SK-N-SH (cell line): ENCODE data around the gene EN2.

ENCODE experiments used
- EP300 ChIP-seq, 2 experiments: IDR thresholded peaks; 2 replicates each; pipeline versions ENCODE4 v1.4.0 to v1.6.1; 2012; ENCODE audit warnings: borderline replicate concordance in 1 of 2, low read depth in 1 of 2, low read length in 1 of 2
- EZH2phosphoT487 ChIP-seq: fragments of 200-600 bp; sonication (generic); IDR thresholded peaks from 2 replicates; pipeline ENCODE4 v1.6.1; 2017; ENCODE audit warnings: low read depth, mixed run types, mild to moderate bottlenecking, antibody characterized with exemption, moderate library complexity, borderline replicate concordance
- POLR2AphosphoS5 ChIP-seq: IDR thresholded peaks from 2 replicates; pipeline ENCODE4 v1.6.1; 2012; ENCODE audit warnings: low read depth, low read length
- RAD21 ChIP-seq: IDR thresholded peaks from 2 replicates; pipeline ENCODE4 v1.6.1; 2012; ENCODE audit warnings: mild to moderate bottlenecking, low read length
- REST ChIP-seq: IDR thresholded peaks from 2 replicates; pipeline ENCODE4 v1.6.1; 2012; ENCODE audit warnings: mild to moderate bottlenecking, low read depth, low read length, moderate library complexity
- SIN3A ChIP-seq: IDR thresholded peaks from 2 replicates; pipeline ENCODE4 v1.6.1; 2012; ENCODE audit warnings: low read depth, mild to moderate bottlenecking, low read length, moderate library complexity, borderline replicate concordance
- SMC3 ChIP-seq: IDR thresholded peaks from 2 replicates; pipeline ENCODE4 v1.6.1; 2012; ENCODE audit warnings: low read depth, low read length, improper control_type of control experiment
- TAF1 ChIP-seq: IDR thresholded peaks from 2 replicates; pipeline ENCODE4 v1.6.1; 2012; ENCODE audit warnings: low read depth, mild to moderate bottlenecking, low read length, moderate library complexity, borderline replicate concordance
- USF1 ChIP-seq: IDR thresholded peaks from 2 replicates; pipeline ENCODE4 v1.4.0; 2012; ENCODE audit warnings: low read depth, borderline replicate concordance
- TF ChIP-seq, protein P1 (sequence below): fragments of 200-600 bp; sonication (generic); IDR thresholded peaks from 2 replicates; pipeline ENCODE4 v1.6.1; 2017; ENCODE audit warnings: antibody characterized with exemption, mild to moderate bottlenecking, moderate library complexity

DNA sequence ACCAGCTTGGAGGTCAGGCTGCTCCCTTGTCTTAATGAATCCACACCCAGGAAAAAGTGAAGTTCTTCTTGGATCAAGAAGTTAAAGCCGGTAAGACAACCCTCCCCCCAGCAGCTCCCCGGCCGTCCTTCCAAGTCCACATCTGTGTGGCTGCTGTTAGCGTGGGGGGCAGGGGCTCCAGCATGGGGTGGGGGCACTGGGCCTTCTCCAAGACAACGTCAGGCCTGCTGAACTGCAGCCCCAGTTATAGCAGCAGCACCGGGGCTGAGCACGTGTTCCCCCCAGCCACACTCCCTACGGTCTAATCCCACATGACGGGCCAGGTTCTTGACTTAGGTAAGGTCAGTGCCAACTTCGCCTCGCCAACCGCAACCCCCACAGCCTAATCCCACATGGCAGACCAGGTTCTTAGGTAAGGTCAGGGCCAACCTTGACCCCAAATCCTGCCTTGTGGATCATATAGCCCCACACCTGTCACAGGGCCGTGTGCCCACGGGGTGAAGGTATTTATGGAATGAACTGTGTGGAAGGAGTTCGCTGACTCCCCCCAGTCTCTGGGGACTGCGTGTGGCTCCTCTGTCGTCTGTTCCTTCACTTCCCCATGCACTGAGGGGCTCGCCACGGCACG lies 30.4 kb upstream of the EN2 start:
- TF ChIP-seq, protein P1, sequence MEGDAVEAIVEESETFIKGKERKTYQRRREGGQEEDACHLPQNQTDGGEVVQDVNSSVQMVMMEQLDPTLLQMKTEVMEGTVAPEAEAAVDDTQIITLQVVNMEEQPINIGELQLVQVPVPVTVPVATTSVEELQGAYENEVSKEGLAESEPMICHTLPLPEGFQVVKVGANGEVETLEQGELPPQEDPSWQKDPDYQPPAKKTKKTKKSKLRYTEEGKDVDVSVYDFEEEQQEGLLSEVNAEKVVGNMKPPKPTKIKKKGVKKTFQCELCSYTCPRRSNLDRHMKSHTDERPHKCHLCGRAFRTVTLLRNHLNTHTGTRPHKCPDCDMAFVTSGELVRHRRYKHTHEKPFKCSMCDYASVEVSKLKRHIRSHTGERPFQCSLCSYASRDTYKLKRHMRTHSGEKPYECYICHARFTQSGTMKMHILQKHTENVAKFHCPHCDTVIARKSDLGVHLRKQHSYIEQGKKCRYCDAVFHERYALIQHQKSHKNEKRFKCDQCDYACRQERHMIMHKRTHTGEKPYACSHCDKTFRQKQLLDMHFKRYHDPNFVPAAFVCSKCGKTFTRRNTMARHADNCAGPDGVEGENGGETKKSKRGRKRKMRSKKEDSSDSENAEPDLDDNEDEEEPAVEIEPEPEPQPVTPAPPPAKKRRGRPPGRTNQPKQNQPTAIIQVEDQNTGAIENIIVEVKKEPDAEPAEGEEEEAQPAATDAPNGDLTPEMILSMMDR, result no peak
- TF ChIP-seq RAD21 (no peak), EZH2phosphoT487 (no peak), SIN3A (no peak), TAF1 (no peak), SMC3 (no peak), EP300 (IDR thresholded peaks at IDR 0.05; ENCODE audit: borderline replicate concordance in 1 of 2, low read depth in 1 of 2, low read length in 1 of 2) (no peak), USF1 (no peak), REST (no peak), POLR2AphosphoS5 (no peak)
